Bronchial epithelial cell (primary cell): ENCODE measurements around the gene LRRC30. TPM values are rescaled to one million over a fixed set of nuclear protein-coding genes. Genes with fewer than 3 reads are reported as not detected.
"Not testable (repeated sequence)": the region's sequence is repeated elsewhere in the genome, so short reads cannot be mapped to it uniquely, and the experiment has no call there.

Experiments
- DNase-seq: peaks from one replicate; pipeline ENCODE4 v3.0.0-alpha.2; 2010; ENCODE audit warnings: low read depth
- FAIRE-seq: peaks from 2 replicates; lab custom pipeline; 2011; peaks lifted over from hg19 to GRCh38; lab: Jason Lieb, UNC
- H3K27me3 ChIP-seq: 2 replicates; pipeline ENCODE4 v1.5.1; 2011; ENCODE audit warnings: low read length; ENCODE audit not compliant: control insufficient read depth, insufficient read depth
- H3K36me3 ChIP-seq: 2 replicates; pipeline ENCODE4 v1.5.1; 2011; ENCODE audit warnings: low read length; ENCODE audit not compliant: control insufficient read depth, insufficient read depth
- H3K4me3 ChIP-seq: 2 replicates; pipeline ENCODE4 v1.5.1; 2011; ENCODE audit warnings: mild to moderate bottlenecking, low read depth, low read length, control low read depth
- CTCF ChIP-seq: IDR thresholded peaks from 2 replicates; pipeline ENCODE4 v1.5.1; 2011; ENCODE audit warnings: mild to moderate bottlenecking, moderate library complexity, low read length, control low read depth, inconsistent platforms; ENCODE audit not compliant: insufficient read depth, severe bottlenecking
- total RNA-seq: library from RNA; depleted of rRNA; stranded (reverse); fragments of >200 nt; gene quantifications from 2 replicates; pipeline ENCODE4 v1.2.1, GENCODE V29; 2014

Gene LRRC30
- total RNA-seq, 1 donor from 2014 or later, result not detected

DNA sequence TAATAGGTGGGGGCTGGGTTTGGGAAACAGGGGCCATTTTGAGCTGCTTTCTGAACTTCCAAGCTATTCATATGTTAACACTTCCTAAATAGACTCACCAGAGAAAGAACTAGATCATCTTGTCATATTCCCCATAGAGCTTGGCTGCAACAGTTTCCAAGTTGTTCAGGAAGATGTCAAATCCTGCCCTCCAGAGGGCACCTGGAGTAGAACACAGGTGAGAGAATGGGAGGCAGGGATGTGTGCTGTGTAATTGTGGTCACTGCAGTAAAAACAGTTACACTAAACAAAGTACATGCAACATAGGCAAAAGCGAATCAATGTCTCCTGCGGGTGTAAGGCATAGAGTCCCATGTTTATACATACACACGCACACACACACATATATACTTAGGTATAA, 34.5 kb upstream of the LRRC30 start:
- Histone ChIP-seq H3K4me3 (no peak overlapping the region), H3K36me3 (no peaks in the 10 kb centered on the region), H3K27me3 (no peaks in the 10 kb centered on the region)
- TF ChIP-seq CTCF, result no peak
- peak; percentile 6 for DNase-seq
- no peak for FAIRE-seq

DNA sequence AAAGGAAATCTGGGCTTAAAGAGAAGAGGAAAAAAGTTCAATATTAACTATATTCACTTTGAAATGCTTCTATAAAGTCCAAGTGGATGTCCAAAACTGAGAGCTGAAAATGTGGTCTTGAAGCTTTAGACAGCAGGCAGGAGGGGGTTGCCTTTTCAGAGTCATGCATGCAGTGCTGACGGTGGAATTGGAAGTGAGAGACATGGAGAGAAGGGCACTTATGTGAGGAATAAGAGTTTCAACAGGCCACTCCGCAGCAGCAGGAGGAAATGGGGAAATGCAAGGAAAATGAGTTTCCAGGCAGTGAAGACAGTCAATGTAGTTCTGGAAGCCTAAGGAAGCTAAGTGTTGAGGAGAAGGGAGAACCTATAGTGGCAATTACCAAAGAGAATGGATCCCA, 33.0 kb upstream of the LRRC30 start:
- no peak for TF ChIP-seq CTCF
- no peak overlapping the region for H3K4me3 ChIP-seq
- H3K27me3 ChIP-seq, result no peaks in the 10 kb centered on the region
- DNase-seq (no peak), FAIRE-seq (no peak)
- no peaks in the 10 kb centered on the region for H3K36me3 ChIP-seq

GRCh38 chr18:7198326-7198725, 32.6 kb upstream of the LRRC30 start:
- FAIRE-seq, result peak; percentile 58

GRCh38 chr18:7201096-7201495, 29.8 kb upstream of the LRRC30 start:
- Histone ChIP-seq H3K4me3 (no peak overlapping the region), H3K27me3 (no peaks in the 10 kb centered on the region), H3K36me3 (no peaks in the 10 kb centered on the region)
- FAIRE-seq, result no peak
- no peak for TF ChIP-seq CTCF
- no peak for DNase-seq

More at GRCh38 chr18:7198326-7198725, 32.6 kb upstream of the LRRC30 start:
- TF ChIP-seq CTCF, result no peak
- H3K27me3 ChIP-seq, result no peaks in the 10 kb centered on the region
- DNase-seq, result no peak
- no peak overlapping the region for H3K4me3 ChIP-seq
- no peaks in the 10 kb centered on the region for H3K36me3 ChIP-seq

GRCh38 chr18:7202169-7202568, 28.7 kb upstream of the LRRC30 start:
- no peak for FAIRE-seq

GRCh38 chr18:7203601-7204000, 27.3 kb upstream of the LRRC30 start:
- not testable (repeated sequence) for DNase-seq, H3K4me3 ChIP-seq, H3K36me3 ChIP-seq, H3K27me3 ChIP-seq, FAIRE-seq

More at GRCh38 chr18:7202169-7202568, 28.7 kb upstream of the LRRC30 start:
- no peaks in the 10 kb centered on the region for H3K36me3 ChIP-seq
- TF ChIP-seq CTCF, result no peak
- H3K4me3 ChIP-seq, result no peak overlapping the region
- DNase-seq, result no peak
- H3K27me3 ChIP-seq, result no peaks in the 10 kb centered on the region
